Fibroblast of mammary gland (primary cell): ENCODE measurements around the gene CWC22.

ENCODE experiments used
- DNase-seq: peaks from one replicate; pipeline ENCODE4 v3.0.0-alpha.2; 2010; ENCODE audit warnings: low read depth
- H3K4me3 ChIP-seq: 2 replicates; pipeline ENCODE4 v1.5.1; 2011; ENCODE audit warnings: low read depth, mild to moderate bottlenecking, low read length, moderate library complexity; ENCODE audit not compliant: control insufficient read depth
- CTCF ChIP-seq: conservative IDR thresholded peaks from 2 replicates; pipeline ENCODE4 v1.5.1; 2011; ENCODE audit warnings: low read depth, low read length, inconsistent platforms; ENCODE audit not compliant: control insufficient read depth, insufficient read depth

CWC22 gene

GRCh38 chr2:180040146-180040925, 33.2 kb upstream of the CWC22 start:
- DNase-seq, result peak; percentile 99

DNA sequence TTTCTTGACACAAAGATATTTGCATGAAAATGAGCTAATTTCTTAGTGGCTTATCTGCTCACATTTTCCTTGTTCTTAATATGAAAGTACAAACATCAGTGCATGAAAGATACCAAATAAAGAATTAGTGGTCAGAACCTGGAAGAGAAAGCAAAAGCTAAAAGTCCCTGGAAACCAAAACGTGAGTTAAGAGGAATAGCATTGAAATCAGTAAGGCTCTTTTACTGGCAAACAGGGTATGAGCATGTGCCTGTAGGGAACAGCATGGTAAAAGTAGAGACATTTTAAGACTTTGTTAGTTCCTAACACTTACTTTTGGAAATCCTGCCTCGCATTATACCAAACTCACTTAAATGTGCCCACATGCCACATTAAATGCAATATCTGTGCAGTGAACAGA, 31.9 kb upstream of the CWC22 start:
- DNase-seq, result no peak
- H3K4me3 ChIP-seq, result no peak overlapping the region
- TF ChIP-seq CTCF, result no peak

More at GRCh38 chr2:180040146-180040925, 33.2 kb upstream of the CWC22 start:
- no peak overlapping the region for H3K4me3 ChIP-seq
- TF ChIP-seq CTCF, result peak; percentile 42

DNA sequence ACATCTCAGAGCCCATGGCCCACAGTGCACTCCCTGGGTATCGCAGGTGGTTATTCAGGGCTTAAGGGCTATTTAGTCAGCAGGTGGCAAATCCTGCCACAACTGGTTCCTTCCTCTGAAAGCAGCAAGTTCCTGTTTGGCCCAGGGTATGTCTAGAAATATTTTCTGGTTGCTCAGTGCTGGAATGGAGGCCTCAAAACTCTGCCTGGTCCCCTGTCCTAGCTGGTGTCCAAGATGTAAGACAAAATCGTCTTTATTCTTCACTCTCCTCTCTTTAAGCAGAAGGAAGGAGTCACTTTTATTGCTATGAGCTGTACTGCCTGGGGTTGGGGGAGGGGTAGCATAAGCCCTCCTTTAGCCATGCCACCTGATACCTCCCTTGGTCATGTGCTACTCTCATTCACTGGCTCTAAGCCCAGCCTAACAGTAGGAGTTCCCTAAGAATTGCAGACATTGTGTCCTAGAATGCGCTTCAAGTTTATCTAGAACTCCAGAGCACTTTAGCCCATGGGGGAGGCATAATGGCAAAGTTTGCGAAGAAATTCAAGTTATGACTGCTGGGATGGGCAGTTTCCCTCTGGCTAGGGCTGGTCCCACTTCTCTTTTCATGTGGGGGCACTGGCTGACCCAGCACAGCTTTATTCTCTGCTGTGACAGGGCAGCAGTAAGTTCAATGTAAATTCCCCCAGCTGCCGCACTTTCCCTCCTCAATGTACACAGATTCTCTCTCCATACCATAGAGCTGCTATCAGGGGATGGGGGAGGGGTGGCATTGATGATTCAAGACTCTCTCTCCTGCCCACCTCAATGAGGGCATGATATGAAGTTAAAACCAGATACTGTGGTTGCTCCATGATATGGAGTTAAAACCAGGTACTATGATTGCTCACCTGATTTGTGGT, 27.1 kb upstream of the CWC22 start:
- DNase-seq, result peak; percentile 62
- no peak for TF ChIP-seq CTCF
- H3K4me3 ChIP-seq, result no peak overlapping the region

DNA sequence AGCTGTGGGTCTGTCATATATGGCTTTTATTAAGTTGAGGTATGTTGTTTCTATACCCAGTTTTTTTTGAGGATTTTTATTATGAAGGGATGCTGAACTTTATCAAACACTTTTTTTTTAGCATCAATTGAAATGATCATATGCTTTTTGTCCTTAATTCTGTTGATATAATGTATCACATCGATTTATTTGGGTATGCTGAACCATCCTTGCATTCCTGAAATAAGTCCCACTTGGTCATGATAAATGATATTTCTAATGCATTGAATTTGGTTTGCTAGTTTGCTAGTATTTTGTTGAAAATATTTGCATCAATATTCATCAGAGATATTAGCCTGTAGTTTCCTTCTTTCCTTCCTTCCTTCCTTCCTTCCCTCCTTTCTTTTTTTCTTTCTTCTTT, 22.5 kb upstream of the CWC22 start:
- no peak for DNase-seq
- H3K4me3 ChIP-seq, result no peak overlapping the region
- TF ChIP-seq CTCF, result no peak

DNA sequence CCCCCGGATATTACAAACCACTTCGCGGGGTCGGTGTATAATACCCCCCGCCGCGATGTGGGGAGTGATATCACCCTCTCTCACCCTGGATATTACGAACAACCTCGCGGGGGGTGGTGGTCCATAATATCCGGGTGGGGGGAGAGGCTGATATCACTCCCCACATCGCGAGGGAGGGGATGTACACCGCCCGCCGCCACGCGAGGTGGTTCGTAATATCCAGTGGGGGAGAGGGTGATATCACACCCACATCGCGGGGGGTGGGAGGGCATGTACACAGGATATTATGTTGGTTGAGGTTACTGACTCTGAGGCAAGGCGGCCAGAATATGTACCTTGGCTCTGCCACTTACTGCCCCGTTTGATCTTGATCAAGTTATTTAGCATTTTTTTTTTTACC, 14.8 kb upstream of the CWC22 start:
- no peak overlapping the region for H3K4me3 ChIP-seq
- TF ChIP-seq CTCF, result no peak
- no peak for DNase-seq

GRCh38 chr2:180017784-180018183, 10.7 kb upstream of the CWC22 start:
- H3K4me3 ChIP-seq, result no peak overlapping the region
- no peak for TF ChIP-seq CTCF
- peak; percentile 92 for DNase-seq
